Caco-2 (cell line): ENCODE data around the gene RNASE7. TPM values are rescaled to one million over a fixed set of nuclear protein-coding genes. Genes with fewer than 3 reads are reported as not detected.
"Not testable (repeated sequence)": the region's sequence is repeated elsewhere in the genome, so short reads cannot be mapped to it uniquely, and the experiment has no call there.

ENCODE experiments used
- BruUV-seq: library from RNA; stranded (reverse); fragments of 400-500 nt; replicated peaks from 2 replicates; lab custom pipeline; 2021; lab: Mats Ljungman, UMichigan
- CTCF ChIA-PET: fragments of 300-600 bp; sonication (Branson Sonifier 250); formaldehyde crosslinking; loops from one replicate; lab custom pipeline; 2022; ENCODE audit warnings: antibody characterized with exemption; lab: Charles Lee
- POLR2A ChIA-PET: fragments of 300-600 bp; sonication (Branson Sonifier 250); formaldehyde crosslinking; loops from one replicate; lab custom pipeline; 2022; ENCODE audit warnings: antibody characterized with exemption; lab: Charles Lee
- DNase-seq, 2 experiments: peaks; one replicate each; pipeline versions ENCODE4 v3.0.0 to v3.0.0-alpha.2; 2020 to 2022
- H3K27me3 ChIP-seq: replicated peaks from 2 replicates; pipeline ENCODE4 v1.6.0; 2011; ENCODE audit warnings: low read length; ENCODE audit not compliant: control insufficient read depth, insufficient read depth
- H3K36me3 ChIP-seq: 2 replicates; pipeline ENCODE4 v1.5.1; 2011; ENCODE audit warnings: low read length; ENCODE audit not compliant: control insufficient read depth, insufficient read depth
- H3K4me1 ChIP-seq: fragments of 250-450 bp; sonication (Bioruptor Pico); 2 replicates; pipeline ENCODE4 v1.5.1; 2020; ENCODE audit warnings: mild to moderate bottlenecking
- H3K4me3 ChIP-seq: 2 replicates; pipeline ENCODE4 v1.5.1; 2011; ENCODE audit warnings: low read depth, mild to moderate bottlenecking, control low read depth, low read length
- H3K9me3 ChIP-seq: fragments of 250-450 bp; sonication (Bioruptor Pico); 2 replicates; pipeline ENCODE4 v1.5.1; 2020; ENCODE audit warnings: mild to moderate bottlenecking, moderate library complexity
- H3K27ac Mint-ChIP-seq: one replicate; pipeline ENCODE4 v1.8.0; 2022; ENCODE audit warnings: mixed read lengths; ENCODE audit not compliant: unreplicated experiment
- H3K27me3 Mint-ChIP-seq: one replicate; pipeline ENCODE4 v1.8.0; 2022; ENCODE audit warnings: mixed read lengths; ENCODE audit not compliant: insufficient read depth, unreplicated experiment
- H3K36me3 Mint-ChIP-seq: one replicate; pipeline ENCODE4 v1.8.0; 2022; ENCODE audit warnings: mild to moderate bottlenecking, mixed read lengths; ENCODE audit not compliant: insufficient read depth, unreplicated experiment
- H3K4me1 Mint-ChIP-seq: one replicate; pipeline ENCODE4 v1.8.0; 2022; ENCODE audit warnings: low read depth, mixed read lengths; ENCODE audit not compliant: unreplicated experiment
- H3K4me3 Mint-ChIP-seq: one replicate; pipeline ENCODE4 v1.8.0; 2022; ENCODE audit warnings: mild to moderate bottlenecking, moderate library complexity, mixed read lengths; ENCODE audit not compliant: unreplicated experiment
- H3K9me3 Mint-ChIP-seq: one replicate; pipeline ENCODE4 v1.8.0; 2022; ENCODE audit warnings: mixed read lengths; ENCODE audit not compliant: unreplicated experiment
- intact Hi-C: fragments of 100-400 bp; cut with micrococcal nuclease; formaldehyde crosslinking; loops from one replicate; pipeline ENCODE4 v1.10.0; 2022; ENCODE audit not compliant: unreplicated experiment
- total RNA-seq: library from RNA; stranded (reverse); gene quantifications from 2 replicates; pipeline ENCODE4 v1.2.3, GENCODE V29; 2022
- TF ChIP-seq, protein P1 (sequence below), 2 experiments: fragments of 200-600 bp in 1 of 2; IDR thresholded peaks; 1 replicate in 1 of 2; 2 replicates in 1 of 2; pipeline versions ENCODE4 v1.5.1 to v1.8.0; 2011 to 2022; ENCODE audit warnings: antibody characterized with exemption in 1 of 2, control low read depth in 1 of 2, inconsistent platforms in 1 of 2, low read depth in 1 of 2, low read length in 1 of 2, mild to moderate bottlenecking in 1 of 2, moderate library complexity in 1 of 2; ENCODE audit not compliant: insufficient read depth in 1 of 2, severe bottlenecking in 1 of 2, unreplicated experiment in 1 of 2

RNASE7 gene
- total RNA-seq, 1 experiment from 2014 or later, result not detected

DNA sequence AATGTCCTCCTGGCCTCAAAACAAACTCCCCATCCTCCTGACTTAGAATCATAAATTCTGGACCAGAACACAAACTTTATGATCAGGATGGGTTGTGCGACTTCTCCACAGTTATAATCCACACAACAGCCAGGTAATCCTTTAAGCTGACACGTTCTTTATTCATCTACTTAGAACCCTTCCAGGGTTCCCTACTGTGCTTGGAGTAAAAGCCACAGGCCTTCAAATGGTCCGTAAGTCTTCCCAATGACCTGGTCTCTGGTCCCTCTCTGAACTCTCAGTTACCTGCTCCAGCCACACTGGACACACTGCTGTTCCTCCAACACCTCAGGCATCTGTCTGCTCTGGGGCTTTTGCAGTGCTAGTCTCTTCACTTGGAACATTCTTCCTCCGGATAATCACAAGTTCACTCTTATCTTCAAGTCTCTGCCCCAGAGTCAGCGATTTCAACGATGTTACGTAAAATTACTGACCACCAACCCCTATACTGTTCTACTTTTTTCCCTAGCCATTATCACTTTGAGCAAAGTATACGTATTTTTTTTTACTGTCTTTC lies 1.7 kb upstream of the RNASE7 start:
- H3K36me3 Mint-ChIP-seq, result no peaks in the 10 kb centered on the region
- H3K4me3 ChIP-seq, result no peak overlapping the region
- H3K4me1 ChIP-seq, result peaks cover 24% of the 10 kb centered on the region
- H3K36me3 ChIP-seq, result no peaks in the 10 kb centered on the region
- peaks cover 16% of the 10 kb centered on the region for H3K27me3 Mint-ChIP-seq
- no peaks in the 10 kb centered on the region for H3K9me3 Mint-ChIP-seq
- DNase-seq, result no peak
- no peak overlapping the region for H3K27ac Mint-ChIP-seq
- ChIA-PET POLR2A (interaction anchor here (2.0 kb wide), 1 partner anchor 26 kb away, joined by 12 read pairs; no protein-coding TSS in a partner anchor), CTCF (interaction anchor here (0.8 to 4.0 kb wide), 12 partner anchors 9 to 397 kb away, joined by 3 to 229 read pairs (median 8); partner anchors contain the start of genes ARHGEF40 and SLC39A2)
- H3K4me1 Mint-ChIP-seq, result peaks cover 21% of the 10 kb centered on the region
- intact Hi-C loops, result loop anchor here (1.0 kb wide), 4 partner anchors 26 to 183 kb away; no protein-coding TSS in a partner anchor
- no TSS peak for BruUV-seq
- no peaks in the 10 kb centered on the region for H3K9me3 ChIP-seq
- TF ChIP-seq, protein P1, sequence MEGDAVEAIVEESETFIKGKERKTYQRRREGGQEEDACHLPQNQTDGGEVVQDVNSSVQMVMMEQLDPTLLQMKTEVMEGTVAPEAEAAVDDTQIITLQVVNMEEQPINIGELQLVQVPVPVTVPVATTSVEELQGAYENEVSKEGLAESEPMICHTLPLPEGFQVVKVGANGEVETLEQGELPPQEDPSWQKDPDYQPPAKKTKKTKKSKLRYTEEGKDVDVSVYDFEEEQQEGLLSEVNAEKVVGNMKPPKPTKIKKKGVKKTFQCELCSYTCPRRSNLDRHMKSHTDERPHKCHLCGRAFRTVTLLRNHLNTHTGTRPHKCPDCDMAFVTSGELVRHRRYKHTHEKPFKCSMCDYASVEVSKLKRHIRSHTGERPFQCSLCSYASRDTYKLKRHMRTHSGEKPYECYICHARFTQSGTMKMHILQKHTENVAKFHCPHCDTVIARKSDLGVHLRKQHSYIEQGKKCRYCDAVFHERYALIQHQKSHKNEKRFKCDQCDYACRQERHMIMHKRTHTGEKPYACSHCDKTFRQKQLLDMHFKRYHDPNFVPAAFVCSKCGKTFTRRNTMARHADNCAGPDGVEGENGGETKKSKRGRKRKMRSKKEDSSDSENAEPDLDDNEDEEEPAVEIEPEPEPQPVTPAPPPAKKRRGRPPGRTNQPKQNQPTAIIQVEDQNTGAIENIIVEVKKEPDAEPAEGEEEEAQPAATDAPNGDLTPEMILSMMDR (IDR thresholded peaks at IDR 0.05; ENCODE audit: insufficient read depth in 1 of 2, low read depth in 1 of 2, low read length in 1 of 2, severe bottlenecking in 1 of 2, unreplicated experiment in 1 of 2), result no peak
- H3K27me3 ChIP-seq, result no peaks in the 10 kb centered on the region
- no peak overlapping the region for H3K4me3 Mint-ChIP-seq

DNA sequence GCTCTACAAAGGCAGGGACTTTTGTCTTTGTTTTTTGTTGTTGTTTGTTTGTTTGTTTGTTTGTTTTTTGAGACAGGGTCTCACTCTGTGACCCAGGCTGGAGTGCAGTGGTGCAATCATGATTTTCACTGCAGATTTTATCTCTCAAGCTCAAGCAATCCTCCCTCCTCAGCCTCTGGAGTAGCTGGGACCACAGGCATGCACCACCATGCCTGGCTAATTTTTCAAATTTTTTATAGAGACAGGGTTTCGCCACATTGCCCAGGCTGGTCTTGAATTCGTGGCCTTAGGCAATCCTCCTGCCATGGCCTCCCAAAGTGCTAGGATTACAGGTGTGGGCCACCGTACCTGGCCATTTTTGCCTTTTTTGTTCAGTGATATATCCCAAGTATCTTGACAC lies 1.2 kb upstream of the RNASE7 start:
- intact Hi-C loops, result loop anchor here (1.0 kb wide), 4 partner anchors 27 to 184 kb away; no protein-coding TSS in a partner anchor
- H3K4me3 ChIP-seq, BruUV-seq, H3K27me3 ChIP-seq, POLR2A ChIA-PET, DNase-seq, H3K27ac Mint-ChIP-seq, H3K9me3 ChIP-seq, H3K9me3 Mint-ChIP-seq, H3K36me3 Mint-ChIP-seq, H3K36me3 ChIP-seq, H3K4me3 Mint-ChIP-seq: not testable (repeated sequence)
- CTCF ChIA-PET, result interaction anchor here (1.2 to 4.0 kb wide), 8 partner anchors 9 to 183 kb away, joined by 3 to 229 read pairs (median 9); partner anchors contain the start of gene ARHGEF40
- Mint-ChIP-seq H3K4me1 (peaks cover 21% of the 10 kb centered on the region), H3K27me3 (peaks cover 16% of the 10 kb centered on the region)
- H3K4me1 ChIP-seq, result peaks cover 24% of the 10 kb centered on the region

DNA sequence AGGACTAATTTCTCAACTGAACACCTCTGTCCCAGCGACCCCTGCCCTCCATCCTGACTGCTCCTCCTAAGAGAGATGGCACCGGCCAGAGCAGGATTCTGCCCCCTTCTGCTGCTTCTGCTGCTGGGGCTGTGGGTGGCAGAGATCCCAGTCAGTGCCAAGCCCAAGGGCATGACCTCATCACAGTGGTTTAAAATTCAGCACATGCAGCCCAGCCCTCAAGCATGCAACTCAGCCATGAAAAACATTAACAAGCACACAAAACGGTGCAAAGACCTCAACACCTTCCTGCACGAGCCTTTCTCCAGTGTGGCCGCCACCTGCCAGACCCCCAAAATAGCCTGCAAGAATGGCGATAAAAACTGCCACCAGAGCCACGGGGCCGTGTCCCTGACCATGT lies 756 bp downstream of the RNASE7 start:
- Mint-ChIP-seq H3K4me1 (peaks cover 18% of the 10 kb centered on the region), H3K27ac (no peak overlapping the region), H3K4me3 (no peak overlapping the region), H3K27me3 (peaks cover 16% of the 10 kb centered on the region), H3K36me3 (no peaks in the 10 kb centered on the region), H3K9me3 (no peaks in the 10 kb centered on the region)
- Histone ChIP-seq H3K27me3 (no peaks in the 10 kb centered on the region), H3K4me3 (no peak overlapping the region), H3K9me3 (no peaks in the 10 kb centered on the region), H3K4me1 (peaks cover 21% of the 10 kb centered on the region), H3K36me3 (no peaks in the 10 kb centered on the region)
- TF ChIP-seq, protein P1 (IDR thresholded peaks at IDR 0.05; ENCODE audit: insufficient read depth in 1 of 2, low read depth in 1 of 2, low read length in 1 of 2, severe bottlenecking in 1 of 2, unreplicated experiment in 1 of 2), result no peak
- ChIA-PET POLR2A (interaction anchor here (0.6 kb wide), 1 partner anchor 430 kb away, joined by 4 read pairs; no protein-coding TSS in a partner anchor), CTCF (interaction anchor here (0.7 kb wide), 1 partner anchor 28 kb away, joined by 3 read pairs; no protein-coding TSS in a partner anchor)
- DNase-seq, result no peak
- intact Hi-C loops, result no loop called here
- no TSS peak for BruUV-seq
